ACC112 (cell line): ENCODE data around the gene RAB3GAP2.
"Not testable (repeated sequence)": the region's sequence is repeated elsewhere in the genome, so short reads cannot be mapped to it uniquely, and the experiment has no call there.

Experiments used
- H2AFZ ChIP-seq: fragments of 200-600 bp; sonication (generic); one replicate; pipeline ENCODE4 v1.6.0; 2017; ENCODE audit warnings: antibody characterized with exemption, low read length; ENCODE audit not compliant: unreplicated experiment
- H3K27ac ChIP-seq: fragments of 200-600 bp; sonication (generic); 2 replicates; pipeline ENCODE4 v1.5.1; 2014; ENCODE audit warnings: low read depth, mild to moderate bottlenecking, antibody characterized with exemption, low read length, moderate library complexity
- H3K27me3 ChIP-seq: fragments of 200-600 bp; sonication (generic); 2 replicates; pipeline ENCODE4 v1.6.1; 2014; ENCODE audit warnings: mild to moderate bottlenecking, antibody characterized with exemption, low read length, moderate library complexity, mixed read lengths; ENCODE audit not compliant: insufficient read depth
- H3K36me3 ChIP-seq: fragments of 200-600 bp; sonication (generic); 2 replicates; pipeline ENCODE4 v1.6.1; 2016; ENCODE audit warnings: mild to moderate bottlenecking, antibody characterized with exemption, low read length, moderate library complexity, mixed read lengths; ENCODE audit not compliant: insufficient read depth
- H3K4me1 ChIP-seq: fragments of 200-600 bp; sonication (generic); one replicate; pipeline ENCODE4 v1.6.1; 2016; ENCODE audit warnings: low read length, mixed read lengths; ENCODE audit not compliant: insufficient read depth, unreplicated experiment, control insufficient read depth
- H3K4me3 ChIP-seq: fragments of 200-600 bp; sonication (generic); 2 replicates; pipeline ENCODE4 v1.5.1; 2014; ENCODE audit warnings: mild to moderate bottlenecking, low read depth, low read length
- H3K79me2 ChIP-seq: fragments of 200-600 bp; sonication (generic); one replicate; pipeline ENCODE4 v1.6.0; 2016; ENCODE audit warnings: low read length; ENCODE audit not compliant: control insufficient read depth, unreplicated experiment, insufficient read depth

Gene RAB3GAP2

GRCh38 chr1:220241072-220241663 lies 31.1 kb downstream of the RAB3GAP2 start:
- no peaks in the 10 kb centered on the region for H3K27me3 ChIP-seq
- no peaks in the 10 kb centered on the region for H3K4me1 ChIP-seq
- H3K4me3 ChIP-seq: no peak overlapping the region
- peaks cover 66% of the 10 kb centered on the region for H3K79me2 ChIP-seq
- H3K36me3 ChIP-seq: no peaks in the 10 kb centered on the region
- H2AFZ ChIP-seq: no peak overlapping the region
- H3K27ac ChIP-seq: no peak overlapping the region

GRCh38 chr1:220239966-220240365 lies 32.3 kb downstream of the RAB3GAP2 start:
- H3K36me3 ChIP-seq: no peaks in the 10 kb centered on the region
- H3K27me3 ChIP-seq: no peaks in the 10 kb centered on the region
- peaks cover 75% of the 10 kb centered on the region for H3K79me2 ChIP-seq
- no peak overlapping the region for H3K4me3 ChIP-seq
- peaks cover 5% of the 10 kb centered on the region for H3K4me1 ChIP-seq
- no peak overlapping the region for H3K27ac ChIP-seq
- H2AFZ ChIP-seq: no peak overlapping the region

GRCh38 chr1:220239213-220239612 lies 33.0 kb downstream of the RAB3GAP2 start:
- Histone ChIP-seq H3K27ac (no peak overlapping the region), H3K27me3 (no peaks in the 10 kb centered on the region), H3K4me3 (no peak overlapping the region), H3K36me3 (no peaks in the 10 kb centered on the region), H2AFZ (no peak overlapping the region), H3K79me2 (peaks cover 76% of the 10 kb centered on the region), H3K4me1 (peaks cover 5% of the 10 kb centered on the region)

- H3K4me3 ChIP-seq, H3K4me1 ChIP-seq, H2AFZ ChIP-seq, H3K27me3 ChIP-seq, H3K36me3 ChIP-seq, H3K27ac ChIP-seq: not testable (repeated sequence)
- H3K79me2 ChIP-seq: peaks cover 63% of the 10 kb centered on the region
Measured at GRCh38 chr1:220236278-220236677, 36.0 kb downstream of the RAB3GAP2 start.

- H3K4me3 ChIP-seq: no peak overlapping the region
- peaks cover 10% of the 10 kb centered on the region; the same call in 1 of the 2 replicates for H3K36me3 ChIP-seq
- H3K27me3 ChIP-seq: no peaks in the 10 kb centered on the region
- no peak overlapping the region for H3K27ac ChIP-seq
- no peak overlapping the region for H2AFZ ChIP-seq
- peaks cover 56% of the 10 kb centered on the region for H3K79me2 ChIP-seq
- peaks cover 5% of the 10 kb centered on the region for H3K4me1 ChIP-seq
Measured at GRCh38 chr1:220235462-220235861, 36.8 kb downstream of the RAB3GAP2 start.

- H3K4me1 ChIP-seq: peaks cover 5% of the 10 kb centered on the region
- no peak overlapping the region for H3K4me3 ChIP-seq
- no peaks in the 10 kb centered on the region for H3K27me3 ChIP-seq
- no peak overlapping the region for H2AFZ ChIP-seq
- H3K36me3 ChIP-seq: peaks cover 10% of the 10 kb centered on the region; the same call in 1 of the 2 replicates
- peaks cover 54% of the 10 kb centered on the region for H3K79me2 ChIP-seq
- no peak overlapping the region for H3K27ac ChIP-seq
Measured at GRCh38 chr1:220233927-220234326, 38.3 kb downstream of the RAB3GAP2 start.

- H3K36me3 ChIP-seq: peaks cover 16% of the 10 kb centered on the region
- peaks cover 42% of the 10 kb centered on the region for H3K79me2 ChIP-seq
Measured at GRCh38 chr1:220229771-220230170, 42.5 kb downstream of the RAB3GAP2 start.

GRCh38 chr1:220227393-220227792 lies 44.9 kb downstream of the RAB3GAP2 start:
- H3K4me1 ChIP-seq: peaks cover 2% of the 10 kb centered on the region
- H3K27ac ChIP-seq: no peak overlapping the region
- no peak overlapping the region for H3K4me3 ChIP-seq
- peaks cover 41% of the 10 kb centered on the region for H3K79me2 ChIP-seq
- peaks cover 8% of the 10 kb centered on the region; the same call in 1 of the 2 replicates for H3K36me3 ChIP-seq
- no peaks in the 10 kb centered on the region for H3K27me3 ChIP-seq
- H2AFZ ChIP-seq: no peak overlapping the region

More at GRCh38 chr1:220229771-220230170, 42.5 kb downstream of the RAB3GAP2 start:
- Histone ChIP-seq H3K27ac (no peak overlapping the region), H3K4me3 (no peak overlapping the region), H3K4me1 (no peaks in the 10 kb centered on the region), H2AFZ (no peak overlapping the region), H3K27me3 (no peaks in the 10 kb centered on the region)

GRCh38 chr1:220226752-220227151 lies 45.5 kb downstream of the RAB3GAP2 start:
- Histone ChIP-seq H3K36me3 (peaks cover 6% of the 10 kb centered on the region; the same call in 1 of the 2 replicates), H2AFZ (no peak overlapping the region), H3K4me1 (peaks cover 2% of the 10 kb centered on the region), H3K79me2 (peaks cover 41% of the 10 kb centered on the region), H3K27me3 (no peaks in the 10 kb centered on the region), H3K4me3 (no peak overlapping the region), H3K27ac (no peak overlapping the region)

GRCh38 chr1:220225957-220226356 lies 46.3 kb downstream of the RAB3GAP2 start:
- H3K4me3 ChIP-seq: no peak overlapping the region
- H3K4me1 ChIP-seq: peaks cover 2% of the 10 kb centered on the region
- peaks cover 6% of the 10 kb centered on the region; the same call in 1 of the 2 replicates for H3K36me3 ChIP-seq
- H3K27me3 ChIP-seq: no peaks in the 10 kb centered on the region
- H3K79me2 ChIP-seq: peaks cover 46% of the 10 kb centered on the region
- H2AFZ ChIP-seq: no peak overlapping the region
- H3K27ac ChIP-seq: no peak overlapping the region

GRCh38 chr1:220224611-220225124 lies 47.6 kb downstream of the RAB3GAP2 start:
- H2AFZ ChIP-seq: no peak overlapping the region
- peaks cover 44% of the 10 kb centered on the region for H3K79me2 ChIP-seq
- H3K27me3 ChIP-seq: no peaks in the 10 kb centered on the region
- no peak overlapping the region for H3K27ac ChIP-seq
- H3K4me1 ChIP-seq: peaks cover 2% of the 10 kb centered on the region
- H3K36me3 ChIP-seq: peaks cover 6% of the 10 kb centered on the region; the same call in 1 of the 2 replicates
- H3K4me3 ChIP-seq: no peak overlapping the region
